ENCODE measurements around the gene OST4.
"Not testable (repeated sequence)": the region's sequence is repeated elsewhere in the genome, so short reads cannot be mapped to it uniquely, and the experiment has no call there.

OST4 gene

GRCh38 chr2:27071277-27071989, at the start of gene OST4:
OST4 (minus strand) TSS chr2:27071654.
- peak; percentile 93 for DNase-seq

DNA sequence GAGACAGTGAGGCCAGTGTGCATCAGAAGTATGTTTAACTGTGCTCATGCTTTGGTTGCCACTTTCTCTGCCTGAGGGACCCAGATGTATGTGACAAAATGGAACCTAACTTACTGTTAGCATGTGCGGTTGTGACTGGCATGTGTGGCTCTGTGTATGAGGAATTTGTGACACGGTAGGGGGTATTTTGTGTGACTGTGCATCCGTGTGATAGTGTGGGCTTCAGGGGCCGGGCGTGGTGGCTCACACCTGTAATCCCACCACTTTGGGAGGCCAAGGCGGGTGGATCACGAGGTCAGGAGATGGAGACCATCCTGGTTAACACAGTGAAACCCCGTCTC, 47.8 kb upstream of the OST4 start:
- DNase-seq: not testable (repeated sequence)

DNA sequence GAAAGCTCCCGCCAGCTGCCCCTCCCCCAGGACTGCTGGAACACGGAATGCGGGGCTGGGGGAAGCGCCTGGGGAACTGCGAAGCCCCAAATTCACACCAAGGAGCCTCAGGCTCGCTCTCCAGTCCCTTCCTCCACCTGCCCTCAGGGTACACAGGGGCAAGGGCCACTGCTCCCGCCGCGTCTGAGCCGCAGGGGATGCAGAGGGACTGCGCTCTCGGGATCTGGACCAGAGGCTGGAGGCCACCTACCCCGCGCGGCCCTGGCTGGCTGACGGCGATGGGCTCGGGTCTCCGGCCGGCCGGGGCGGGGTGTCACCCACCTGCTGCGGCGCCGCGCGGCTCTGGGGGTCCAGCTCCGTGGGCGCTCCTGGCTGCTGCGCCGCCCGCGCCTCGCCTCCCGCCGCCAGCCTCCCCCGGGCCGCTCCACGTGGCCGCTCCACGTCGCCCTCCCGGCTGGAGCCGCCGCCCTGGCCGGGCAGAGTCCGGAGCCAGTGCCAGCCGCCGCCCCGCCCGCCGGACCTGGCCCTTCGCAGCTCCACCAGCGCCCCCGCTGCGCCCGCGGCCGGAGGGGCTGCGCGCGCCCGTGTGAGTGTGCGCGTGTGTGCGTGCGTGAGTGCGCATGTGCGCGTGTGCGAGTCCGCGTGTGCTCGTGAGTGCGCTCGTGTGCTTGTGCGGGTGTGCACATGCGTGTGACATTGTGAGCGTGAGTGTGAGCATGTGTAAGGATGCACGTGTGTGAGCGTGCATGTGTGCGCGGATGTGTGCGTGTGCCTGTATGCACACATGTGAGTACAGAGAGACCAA, 47.3 kb upstream of the OST4 start, which contains the start of gene CGREF1:
TSS of gene CGREF1 (minus strand) at position 604 of the 805 bp plus-strand sequence. CDS start 14,762 bp downstream, outside the sequence.
- no peak for DNase-seq

DNA sequence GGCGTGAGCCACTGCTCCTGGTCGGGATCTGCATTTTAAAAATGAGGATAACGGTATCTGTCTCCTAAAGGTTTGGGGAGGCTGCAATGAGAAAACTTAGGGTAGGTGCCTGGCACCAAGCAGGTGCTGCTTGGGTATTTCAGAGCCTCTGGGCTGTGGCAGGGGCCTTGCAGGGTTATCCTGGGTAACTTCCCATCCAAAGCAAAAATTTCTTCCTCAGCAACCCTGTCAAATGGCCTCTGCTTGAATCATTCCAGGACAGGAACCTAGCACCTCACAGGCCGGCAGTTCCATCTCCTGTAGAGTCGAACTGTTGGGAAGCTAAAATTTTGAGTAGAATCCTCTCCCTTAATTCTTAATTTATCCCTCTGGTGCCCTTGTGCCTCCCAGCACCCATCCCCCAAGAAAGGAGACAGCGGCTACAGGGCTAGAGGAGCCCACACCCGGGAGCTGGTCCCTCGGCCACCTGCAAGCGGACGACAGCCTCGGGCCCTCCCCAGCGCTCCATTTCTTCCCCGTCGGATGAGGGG, 46.6 kb upstream of the OST4 start:
- DNase-seq: no peak

DNA sequence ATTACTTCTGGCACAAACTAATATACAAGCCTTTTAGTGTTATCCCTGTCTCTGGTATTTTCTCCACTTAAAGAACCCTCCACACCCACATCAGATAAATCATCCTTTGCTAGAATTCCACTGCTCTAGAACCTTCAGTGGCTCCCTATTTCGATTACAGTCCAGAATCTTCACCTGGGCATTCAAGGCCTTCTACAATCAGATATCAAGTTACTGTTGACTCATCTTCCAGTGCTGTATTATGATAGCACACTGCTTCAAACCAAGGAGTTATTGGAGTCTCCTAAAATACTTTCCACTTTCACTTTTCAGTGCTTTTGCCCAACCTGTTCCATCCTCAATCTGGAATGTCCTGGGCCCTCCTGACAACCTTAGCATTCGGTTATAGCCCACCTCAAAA, 44.1 kb upstream of the OST4 start:
- peak; percentile 6 for DNase-seq

DNA sequence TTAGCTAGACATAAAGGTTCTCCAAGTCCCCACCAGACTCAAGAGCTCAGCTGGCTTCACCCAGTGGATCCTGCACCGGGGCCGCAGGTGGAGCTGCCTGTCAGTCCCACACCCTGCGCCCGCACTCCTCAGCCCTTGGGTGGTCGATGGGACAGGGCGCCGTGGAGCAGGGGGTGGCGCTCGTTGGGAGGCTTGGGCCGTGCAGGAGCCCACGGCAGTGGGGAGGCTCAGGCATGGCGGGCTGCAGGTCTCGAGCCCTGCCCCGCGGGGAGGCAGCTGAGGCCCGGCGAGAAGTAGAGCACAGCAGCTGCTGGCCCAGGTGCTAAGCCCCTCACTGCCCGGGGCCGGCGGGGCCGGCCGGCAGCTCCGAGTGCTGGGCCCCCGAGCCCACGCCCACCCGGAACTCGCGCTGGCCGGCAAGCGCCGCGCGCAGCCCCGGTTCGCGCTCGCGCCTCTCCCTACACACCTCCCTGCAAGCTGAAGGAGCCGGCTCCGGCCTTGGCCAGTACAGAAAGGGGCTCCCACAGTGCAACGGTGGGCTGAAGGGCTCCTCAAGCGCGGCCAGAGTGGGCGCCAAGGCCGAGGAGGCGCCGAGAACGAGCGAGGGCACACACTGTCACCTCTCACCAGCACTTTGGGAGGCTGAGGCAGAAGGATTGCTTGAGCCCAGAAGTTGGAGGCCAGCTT, 40.1 kb upstream of the OST4 start:
- DNase-seq: not testable (repeated sequence)

DNA sequence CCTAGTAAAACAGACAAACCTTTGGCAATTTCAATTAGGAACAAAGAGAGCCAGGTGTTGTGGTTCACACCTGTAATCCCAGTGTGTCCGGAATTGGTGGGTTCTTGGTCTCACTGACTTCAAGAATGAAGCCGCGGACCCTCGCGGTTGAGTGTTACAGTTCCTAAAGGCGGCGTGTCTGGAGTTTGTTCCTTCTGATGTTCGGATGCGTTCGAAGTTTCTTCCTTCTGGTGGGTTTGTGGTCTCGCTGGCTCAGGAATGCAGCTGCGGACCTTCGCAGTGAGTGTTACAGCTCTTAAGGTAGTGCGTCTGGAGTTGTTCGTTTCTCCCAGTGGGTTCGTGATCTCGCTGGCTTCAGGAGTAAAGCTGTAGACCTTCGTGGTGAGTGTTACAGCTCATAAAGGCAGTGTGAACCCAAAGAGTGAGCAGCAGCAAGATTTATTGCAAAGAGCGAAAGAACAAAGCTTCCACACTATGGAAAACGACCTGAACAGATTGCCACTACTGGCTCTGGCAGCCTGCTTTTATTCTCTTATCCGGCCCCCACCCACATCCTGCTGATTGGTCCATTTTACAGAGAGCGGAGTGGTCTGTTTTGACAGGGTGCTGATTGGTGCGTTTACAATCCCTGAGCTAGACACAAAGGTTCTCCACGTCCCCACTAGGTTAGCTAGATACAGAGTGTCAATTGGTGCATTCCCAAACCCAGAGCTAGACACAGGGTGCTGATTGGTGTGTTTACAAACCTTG, 39.3 kb upstream of the OST4 start:
- not testable (repeated sequence) for DNase-seq

DNA sequence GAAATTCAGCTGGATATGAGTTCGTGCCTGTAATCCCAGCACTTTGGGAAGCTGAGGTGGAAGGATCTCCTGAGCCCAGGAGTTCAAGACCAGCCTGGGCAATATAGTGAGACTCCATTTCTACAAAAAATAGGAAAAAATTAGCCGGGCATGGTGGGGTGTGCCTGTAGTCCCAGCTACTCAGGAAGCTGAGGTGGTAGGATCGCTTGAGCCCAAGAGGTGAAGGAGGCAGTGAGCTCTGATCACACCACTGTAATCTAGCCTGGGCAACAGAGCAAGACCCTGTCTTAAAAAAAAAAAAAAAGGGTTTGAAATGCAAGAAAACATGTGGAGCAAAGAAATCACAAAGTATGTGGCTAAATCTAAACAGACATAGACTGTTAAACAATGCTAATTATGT, 37.6 kb upstream of the OST4 start:
- DNase-seq: no peak

DNA sequence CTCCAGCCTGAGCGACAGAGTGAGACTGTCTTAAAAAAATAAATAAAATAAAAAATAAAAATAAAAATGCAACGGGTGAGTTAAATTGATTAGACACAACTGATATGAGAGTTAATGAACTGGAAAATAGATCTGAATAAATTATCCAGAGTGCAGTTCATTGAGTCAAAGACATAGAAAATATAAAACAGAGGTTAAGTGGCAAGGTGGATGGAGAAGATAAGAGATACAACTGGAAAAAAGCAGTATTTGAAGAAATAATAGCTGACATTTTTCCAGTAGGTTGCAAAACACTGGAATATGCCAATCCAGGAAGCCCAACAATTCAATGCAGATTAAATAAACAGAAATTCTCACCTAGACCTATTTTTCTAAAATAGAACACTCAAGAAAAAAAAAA, 36.8 kb upstream of the OST4 start:
- DNase-seq: no peak

DNA sequence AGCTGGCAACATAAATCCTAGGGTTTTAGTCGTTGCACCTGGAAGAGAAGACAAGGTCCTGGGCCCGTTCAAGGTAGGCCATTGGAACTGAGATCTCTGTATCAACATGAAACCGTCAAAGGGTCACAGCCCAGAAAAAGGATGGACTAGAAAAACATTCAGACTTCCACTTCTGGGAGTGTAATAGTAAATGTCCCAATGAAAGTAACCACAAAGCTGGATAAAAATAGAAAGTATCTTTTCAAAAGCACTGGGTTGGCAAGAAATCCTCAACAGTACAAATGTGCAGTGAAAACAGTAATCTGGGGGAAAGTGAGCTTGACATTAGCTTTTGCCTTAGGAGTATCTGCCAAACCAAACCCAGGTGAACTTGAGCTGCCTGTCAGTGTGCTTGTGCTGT, 34.5 kb upstream of the OST4 start:
- DNase-seq: no peak

DNA sequence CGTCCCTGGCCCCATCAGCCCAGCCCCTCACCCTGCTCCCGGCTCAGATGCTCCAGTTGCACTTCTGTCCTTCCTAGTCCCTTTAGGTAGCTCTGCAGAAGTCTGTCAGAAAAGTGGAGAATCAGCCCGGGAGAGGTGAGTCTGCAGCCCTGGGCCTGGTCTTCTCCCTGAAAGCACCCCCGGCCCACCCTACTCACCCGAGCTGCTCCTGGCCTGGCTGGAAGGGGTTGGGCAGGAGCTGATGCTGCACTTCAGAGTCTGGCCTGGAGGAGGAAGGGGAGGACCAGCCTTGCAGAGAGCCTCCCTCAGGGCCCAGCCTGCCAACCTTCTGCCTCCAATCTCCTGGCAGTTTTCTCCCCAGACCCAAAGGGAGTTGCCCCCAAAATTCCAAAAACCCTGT, 30.9 kb upstream of the OST4 start:
- DNase-seq: no peak

- no peak for DNase-seq
Measured at GRCh38 chr2:27100036-27100435, 28.6 kb upstream of the OST4 start.

DNA sequence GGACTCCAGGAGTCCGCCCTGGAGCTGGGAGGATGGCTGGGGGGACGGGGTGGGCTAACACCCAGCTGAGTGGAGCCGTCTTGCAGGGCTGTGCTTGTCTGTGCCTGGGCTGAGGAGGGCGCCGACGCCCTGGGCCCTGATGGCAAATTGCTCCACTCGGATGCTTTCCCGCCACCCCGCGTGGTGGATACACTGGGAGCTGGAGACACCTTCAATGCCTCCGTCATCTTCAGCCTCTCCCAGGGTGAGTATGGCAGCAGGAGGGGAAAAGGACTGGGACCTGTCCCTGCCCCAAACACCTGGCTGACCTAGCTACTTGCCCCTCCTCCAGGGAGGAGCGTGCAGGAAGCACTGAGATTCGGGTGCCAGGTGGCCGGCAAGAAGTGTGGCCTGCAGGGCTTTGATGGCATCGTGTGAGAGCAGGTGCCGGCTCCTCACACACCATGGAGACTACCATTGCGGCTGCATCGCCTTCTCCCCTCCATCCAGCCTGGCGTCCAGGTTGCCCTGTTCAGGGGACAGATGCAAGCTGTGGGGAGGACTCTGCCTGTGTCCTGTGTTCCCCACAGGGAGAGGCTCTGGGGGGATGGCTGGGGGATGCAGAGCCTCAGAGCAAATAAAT, 28.0 kb upstream of the OST4 start:
- no peak for DNase-seq

- DNase-seq: no peak
Measured at GRCh38 chr2:27097341-27097740, 25.9 kb upstream of the OST4 start.

- DNase-seq: no peak
Measured at GRCh38 chr2:27096748-27097297, 25.4 kb upstream of the OST4 start.

- DNase-seq: peak; percentile 13
Measured at GRCh38 chr2:27095745-27096651, 24.5 kb upstream of the OST4 start.

DNA sequence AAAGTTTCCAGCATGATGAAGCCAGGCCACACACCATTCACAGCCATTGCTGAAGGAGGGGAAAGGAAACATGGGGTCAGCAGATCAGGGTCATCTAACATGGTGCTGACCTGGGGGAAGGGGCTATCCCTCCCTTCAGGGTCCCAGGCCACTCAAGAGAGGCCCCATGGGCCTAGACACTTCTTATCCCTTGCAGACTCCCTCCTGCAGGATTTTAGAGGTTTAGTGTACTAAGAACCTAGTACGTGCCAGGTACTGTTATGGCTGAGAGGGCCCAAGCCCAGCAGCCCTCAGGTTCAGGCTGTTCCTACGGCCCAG, 23.9 kb upstream of the OST4 start:
- DNase-seq: no peak

DNA sequence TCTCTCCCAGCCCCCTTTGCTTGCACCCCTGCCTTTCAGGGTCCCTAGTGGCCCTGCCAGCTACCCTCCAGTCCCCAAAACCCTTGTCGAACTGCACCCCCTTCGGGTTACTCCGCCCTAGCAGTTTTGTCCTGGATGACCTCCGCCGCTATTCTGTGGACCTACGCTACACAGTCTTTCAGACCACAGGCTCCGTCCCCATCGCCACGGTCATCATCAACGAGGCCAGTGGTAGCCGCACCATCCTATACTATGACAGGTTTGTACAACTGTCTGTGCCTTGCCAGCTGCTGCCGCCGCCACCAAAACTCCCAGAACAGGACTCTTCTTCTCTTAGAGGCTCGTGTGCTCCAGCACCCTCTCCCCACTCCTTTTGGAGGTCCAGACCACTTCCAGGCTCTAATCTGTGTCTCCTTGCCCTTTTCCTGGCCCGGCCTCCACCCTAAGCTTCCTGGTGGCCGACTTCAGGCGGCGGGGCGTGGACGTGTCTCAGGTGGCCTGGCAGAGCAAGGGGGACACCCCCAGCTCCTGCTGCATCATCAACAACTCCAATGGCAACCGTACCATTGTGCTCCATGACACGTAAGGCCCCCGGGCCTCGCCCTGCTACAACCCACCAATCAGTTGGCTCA, 23.0 kb upstream of the OST4 start:
- DNase-seq: no peak

- no peak for DNase-seq
Measured at GRCh38 chr2:27093430-27094352, 22.2 kb upstream of the OST4 start.

Data from NCI-H226 (cell line).